Loucy (cell line): Measurements from ENCODE around the gene SIRPA.

ENCODE experiments used
- CTCF ChIP-seq: fragments of 200-600 bp; sonication (generic); conservative IDR thresholded peaks from 2 replicates; pipeline ENCODE4 v1.5.1; 2014; ENCODE audit warnings: mild to moderate bottlenecking, antibody characterized with exemption, low read length
- EZH2phosphoT487 ChIP-seq: fragments of 200-600 bp; IDR thresholded peaks from 2 replicates; pipeline ENCODE4 v1.6.1; 2018; ENCODE audit warnings: antibody characterized with exemption, mild to moderate bottlenecking, moderate library complexity, borderline replicate concordance

GRCh38 chr20:1861347-1861976 is 33.7 kb upstream of the SIRPA start:
- TF ChIP-seq CTCF (no peak), EZH2phosphoT487 (no peak)
